Central memory CD4-positive, alpha-beta T cell (primary cell): ENCODE measurements around the gene BLTP2.

ENCODE experiments used
- DNase-seq: peaks from one replicate; pipeline ENCODE4 v3.0.0; 2022

BLTP2 gene

DNA sequence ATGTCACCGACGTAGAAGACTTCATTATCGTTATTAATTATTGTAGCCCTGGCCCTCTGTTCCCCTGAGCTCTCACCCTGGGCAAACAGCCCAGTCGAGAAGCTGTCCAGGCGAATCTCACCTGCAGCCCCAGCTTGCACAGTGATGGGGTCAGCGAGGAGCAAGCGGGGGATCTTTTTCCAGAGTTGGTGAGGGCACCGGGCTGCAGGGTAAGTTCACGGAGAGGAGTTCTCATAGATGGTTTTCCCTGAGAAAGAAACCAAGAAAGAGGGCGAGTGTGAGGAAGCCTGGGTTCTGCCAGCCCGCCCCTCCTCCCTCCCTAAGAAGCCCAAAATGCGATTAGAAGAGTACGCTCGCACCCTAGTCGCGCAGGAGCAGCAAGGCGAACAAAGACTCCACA lies 46.6 kb downstream of the BLTP2 start:
- no peak for DNase-seq

DNA sequence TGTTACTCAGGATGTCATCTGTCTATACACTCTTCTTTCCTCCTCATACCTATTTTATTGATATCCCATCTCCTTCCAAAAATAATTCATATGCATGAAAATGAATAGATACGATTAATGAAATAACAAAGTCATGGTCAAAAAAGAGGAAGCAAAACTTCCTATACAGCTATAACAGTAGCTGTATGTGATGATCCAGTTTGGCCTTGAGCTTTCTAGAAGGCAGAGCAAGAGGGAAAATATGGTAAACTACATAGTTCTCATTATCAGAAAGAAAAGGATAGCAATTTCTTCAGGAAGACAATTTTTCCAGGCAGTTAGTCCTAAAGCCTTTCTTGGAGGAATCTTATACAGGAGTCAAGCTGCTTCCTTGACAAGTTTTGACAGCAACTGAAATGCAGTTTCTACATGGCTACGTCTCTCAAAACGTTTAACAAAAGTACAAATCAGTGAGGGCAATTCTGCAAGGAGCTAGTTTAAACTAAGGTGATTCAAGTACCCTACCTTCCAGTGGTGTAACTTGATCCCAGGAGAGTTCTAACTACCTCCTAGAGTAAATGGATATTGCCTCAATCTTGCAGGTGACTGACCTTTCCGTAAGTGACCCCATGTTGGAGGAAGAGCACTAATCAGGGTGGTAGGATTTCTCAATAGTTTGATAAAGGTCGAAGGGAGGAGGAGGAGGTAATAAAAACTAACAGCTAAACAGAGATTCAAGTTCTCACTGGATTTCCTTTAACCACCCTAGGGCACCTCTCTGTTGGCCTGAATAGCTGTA lies 47.2 kb downstream of the BLTP2 start:
- DNase-seq, result no peak
